GM06990 (cell line): Measurements from ENCODE around the gene CCDC61.

Experiments
- DNase-seq: peaks from one replicate; pipeline ENCODE4 v3.0.0-alpha.2; 2011; ENCODE audit not compliant: insufficient read length; ENCODE audit errors: extremely low read depth
- H3K27me3 ChIP-seq: replicated peaks from 2 replicates; pipeline ENCODE4 v1.6.0; 2011; ENCODE audit warnings: low read length; ENCODE audit not compliant: control insufficient read depth, insufficient read depth
- H3K36me3 ChIP-seq: 2 replicates; pipeline ENCODE4 v1.5.1; 2011; ENCODE audit warnings: low read length; ENCODE audit not compliant: control insufficient read depth, insufficient read depth
- H3K4me3 ChIP-seq: replicated peaks from 2 replicates; pipeline ENCODE4 v1.5.1; 2011; ENCODE audit warnings: low read depth, mild to moderate bottlenecking, control low read depth, low read length
- TF ChIP-seq, protein P1 (sequence below): IDR thresholded peaks from 2 replicates; pipeline ENCODE4 v1.5.1; 2011; ENCODE audit warnings: low read length, control low read depth, mild to moderate bottlenecking, inconsistent platforms; ENCODE audit not compliant: insufficient read depth, poor library complexity, severe bottlenecking

The CCDC61 gene

DNA sequence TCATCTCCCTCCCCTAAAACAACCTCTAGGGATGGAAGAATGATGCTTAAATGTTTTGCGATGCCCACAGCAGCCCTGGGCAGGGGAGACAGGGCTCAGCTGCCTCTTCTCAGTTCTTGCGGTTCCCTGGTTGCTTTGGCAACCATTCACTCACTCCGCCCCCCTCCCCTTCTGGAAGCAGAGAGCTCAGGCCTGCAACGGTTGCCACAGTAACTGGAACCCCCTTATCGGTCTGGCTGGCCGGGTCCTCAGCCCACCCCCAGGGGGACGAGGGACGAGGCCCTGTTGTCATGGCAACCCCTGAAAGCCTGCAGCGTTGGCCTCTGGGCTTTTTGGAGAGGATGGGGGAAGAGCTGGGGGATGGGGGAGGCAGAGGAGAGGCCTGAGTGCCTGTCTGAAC, 41.1 kb upstream of the CCDC61 start:
- no peaks in the 10 kb centered on the region for H3K36me3 ChIP-seq
- TF ChIP-seq, protein P1, sequence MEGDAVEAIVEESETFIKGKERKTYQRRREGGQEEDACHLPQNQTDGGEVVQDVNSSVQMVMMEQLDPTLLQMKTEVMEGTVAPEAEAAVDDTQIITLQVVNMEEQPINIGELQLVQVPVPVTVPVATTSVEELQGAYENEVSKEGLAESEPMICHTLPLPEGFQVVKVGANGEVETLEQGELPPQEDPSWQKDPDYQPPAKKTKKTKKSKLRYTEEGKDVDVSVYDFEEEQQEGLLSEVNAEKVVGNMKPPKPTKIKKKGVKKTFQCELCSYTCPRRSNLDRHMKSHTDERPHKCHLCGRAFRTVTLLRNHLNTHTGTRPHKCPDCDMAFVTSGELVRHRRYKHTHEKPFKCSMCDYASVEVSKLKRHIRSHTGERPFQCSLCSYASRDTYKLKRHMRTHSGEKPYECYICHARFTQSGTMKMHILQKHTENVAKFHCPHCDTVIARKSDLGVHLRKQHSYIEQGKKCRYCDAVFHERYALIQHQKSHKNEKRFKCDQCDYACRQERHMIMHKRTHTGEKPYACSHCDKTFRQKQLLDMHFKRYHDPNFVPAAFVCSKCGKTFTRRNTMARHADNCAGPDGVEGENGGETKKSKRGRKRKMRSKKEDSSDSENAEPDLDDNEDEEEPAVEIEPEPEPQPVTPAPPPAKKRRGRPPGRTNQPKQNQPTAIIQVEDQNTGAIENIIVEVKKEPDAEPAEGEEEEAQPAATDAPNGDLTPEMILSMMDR = no peak
- no peaks in the 10 kb centered on the region for H3K27me3 ChIP-seq
- DNase-seq = no peak
- no peak overlapping the region for H3K4me3 ChIP-seq

DNA sequence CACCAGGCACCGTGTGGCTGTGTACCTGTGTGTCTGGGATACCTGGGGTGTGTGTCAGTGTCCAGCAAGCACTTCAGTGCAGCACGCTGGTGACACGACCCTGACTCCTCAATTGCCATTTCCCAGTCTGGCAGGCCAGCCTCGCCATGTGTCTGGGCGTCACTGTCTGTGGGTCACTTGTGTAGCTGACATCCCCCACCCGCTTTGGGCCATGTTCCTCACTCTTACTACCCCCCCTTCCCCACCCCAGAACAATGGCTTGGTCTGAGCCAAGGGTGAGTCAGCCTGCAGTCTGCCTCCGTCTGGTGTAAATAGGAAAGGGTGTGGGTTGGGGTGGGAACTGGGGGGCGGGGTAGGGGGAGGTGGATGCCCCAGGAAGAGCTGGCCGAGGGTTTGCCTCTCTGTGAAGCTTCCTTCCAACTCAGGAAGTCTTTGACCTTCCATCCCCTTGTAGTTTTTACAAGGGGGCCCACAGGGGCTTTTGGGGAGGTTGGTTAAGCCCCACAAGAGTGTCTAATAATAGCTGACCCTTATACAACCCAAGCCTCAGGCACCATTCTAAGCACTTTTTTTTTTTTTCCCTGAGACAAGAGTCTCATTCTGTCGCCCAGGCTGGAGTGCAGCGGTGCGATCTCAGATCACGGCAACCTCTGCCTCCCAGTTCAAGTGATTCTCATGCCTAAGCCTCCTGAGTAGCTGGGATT, 39.2 kb upstream of the CCDC61 start:
- Histone ChIP-seq H3K27me3 (no peaks in the 10 kb centered on the region; the same call in 1 of the 2 replicates), H3K4me3 (no peak overlapping the region), H3K36me3 (no peaks in the 10 kb centered on the region)
- TF ChIP-seq, protein P1 = no peak
- no peak for DNase-seq

DNA sequence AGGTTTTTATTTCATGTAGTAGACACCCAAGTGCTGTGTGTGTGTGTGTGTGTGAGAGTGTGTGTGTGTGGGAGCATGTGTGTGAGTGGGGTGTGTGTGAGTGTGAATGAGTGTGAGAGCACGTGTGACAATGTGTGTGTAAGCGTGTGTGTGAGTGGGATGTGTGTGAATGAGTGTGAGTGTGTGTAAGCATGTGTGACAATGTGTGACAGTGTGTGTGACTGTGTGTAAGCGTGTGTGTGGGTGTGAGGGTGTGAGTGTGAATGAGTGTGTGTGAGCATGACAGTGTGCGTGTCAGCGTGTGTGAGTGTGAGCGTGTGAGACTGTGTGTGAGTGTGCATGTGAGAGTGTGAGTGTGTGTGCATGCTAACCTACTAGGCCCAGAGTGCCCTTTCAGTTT, 36.9 kb upstream of the CCDC61 start:
- TF ChIP-seq, protein P1 = no peak
- no peaks in the 10 kb centered on the region for H3K36me3 ChIP-seq
- no peaks in the 10 kb centered on the region; the same call in 1 of the 2 replicates for H3K27me3 ChIP-seq
- no peak overlapping the region for H3K4me3 ChIP-seq
- no peak for DNase-seq

- no peak overlapping the region for H3K4me3 ChIP-seq
- no peak for DNase-seq
- no peaks in the 10 kb centered on the region; the same call in 1 of the 2 replicates for H3K27me3 ChIP-seq
- TF ChIP-seq, protein P1 = no peak
- H3K36me3 ChIP-seq = no peaks in the 10 kb centered on the region
These were observed 36.3 kb upstream of the CCDC61 start for GRCh38 chr19:45958769-45959516.

- DNase-seq = no peak
- H3K4me3 ChIP-seq = no peak overlapping the region
- no peaks in the 10 kb centered on the region; the same call in 1 of the 2 replicates for H3K27me3 ChIP-seq
- TF ChIP-seq, protein P1 = no peak
- no peaks in the 10 kb centered on the region for H3K36me3 ChIP-seq
These were observed 35.7 kb upstream of the CCDC61 start for GRCh38 chr19:45959517-45960025.
